IPS DF 19.7 (cell line): ENCODE results near the gene SLC6A7.

Experiments used
- DNase-seq: peaks from one replicate; pipeline ENCODE4 v3.0.0-alpha.2; 2013; ENCODE audit warnings: low read depth, low spot score

Gene SLC6A7

GRCh38 chr5:150155258-150156026 lies 34.4 kb upstream of the SLC6A7 start, which contains the start of gene PDGFRB:
TSS of gene PDGFRB (minus strand) at chr5:150155845. CDS start at chr5:150137047, 18,798 bp downstream.
- no peak for DNase-seq

DNA sequence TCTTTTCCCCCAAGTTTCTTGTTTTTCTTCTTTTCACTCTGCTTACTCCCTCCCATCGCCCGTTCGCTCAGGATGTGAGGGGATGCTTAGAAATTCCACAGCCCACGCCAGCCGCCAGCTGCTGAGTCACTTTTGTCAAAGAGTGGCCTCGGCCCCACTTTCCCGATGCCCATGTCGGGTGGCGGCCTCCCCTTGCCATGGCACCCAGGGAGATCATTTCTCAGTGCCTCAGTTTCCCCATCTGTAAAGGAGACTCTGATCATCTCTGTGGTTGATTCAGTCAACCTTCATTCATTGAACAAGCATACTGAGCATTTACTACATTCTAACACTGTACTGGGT lies 33.9 kb upstream of the SLC6A7 start:
- no peak for DNase-seq

- no peak for DNase-seq
Observed at GRCh38 chr5:150156540-150156939, 33.3 kb upstream of the SLC6A7 start.

DNA sequence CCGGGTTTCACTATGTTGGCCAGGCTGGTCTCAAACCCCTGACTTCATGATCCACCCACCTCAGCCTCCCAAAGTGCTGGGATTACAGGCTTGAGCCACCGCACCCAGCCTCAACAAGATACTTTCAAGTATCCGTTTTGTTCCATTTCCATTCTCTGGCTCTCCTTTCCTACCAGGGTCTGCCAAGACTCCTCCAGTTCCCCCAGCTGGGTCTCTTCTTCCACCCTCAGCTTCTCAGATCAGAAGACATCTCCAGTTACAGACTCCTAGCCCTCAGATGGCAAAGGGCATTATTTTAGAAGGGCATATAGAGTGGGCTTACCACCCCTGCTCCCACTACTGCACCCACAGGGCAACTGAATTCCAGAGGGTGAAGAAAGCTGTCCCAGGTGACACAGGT lies 32.7 kb upstream of the SLC6A7 start:
- DNase-seq = no peak

DNA sequence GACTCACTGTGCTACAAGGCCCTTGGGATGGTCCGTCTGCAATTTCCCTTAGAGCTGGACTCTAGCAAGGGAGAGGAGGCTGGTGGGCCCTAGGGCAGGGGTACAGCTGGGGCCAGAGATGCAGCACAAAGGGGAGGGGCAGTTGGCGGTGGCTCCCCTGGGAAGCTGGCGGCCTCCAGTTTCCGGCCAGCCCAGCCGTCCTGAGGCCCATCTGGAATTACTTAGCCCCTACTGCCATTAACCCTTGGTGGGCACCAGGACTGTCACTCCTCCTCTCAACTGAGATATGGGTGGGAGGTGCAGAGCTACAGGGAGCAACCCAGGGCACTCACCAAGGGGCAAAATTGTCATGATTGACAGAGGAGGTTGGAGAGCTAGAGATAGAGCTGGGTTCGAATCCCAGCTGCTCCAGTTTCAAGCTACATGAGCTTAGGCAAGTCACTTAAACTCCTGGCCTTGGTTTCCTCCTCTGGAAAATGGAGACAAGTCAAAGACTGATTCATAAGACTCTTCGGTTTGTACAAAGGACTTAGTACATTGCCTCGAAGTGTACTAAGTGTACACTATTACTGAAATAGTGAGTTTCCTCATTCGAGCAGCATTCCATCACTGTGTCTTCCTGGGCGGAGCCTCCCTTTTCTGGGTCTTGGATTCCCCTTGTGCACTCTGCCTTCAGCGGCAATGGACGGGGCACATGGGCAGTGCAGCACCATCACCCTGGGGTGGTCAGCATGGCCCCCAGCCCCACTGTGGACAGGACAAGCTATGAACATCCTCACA lies 31.5 kb upstream of the SLC6A7 start:
- DNase-seq = no peak

DNA sequence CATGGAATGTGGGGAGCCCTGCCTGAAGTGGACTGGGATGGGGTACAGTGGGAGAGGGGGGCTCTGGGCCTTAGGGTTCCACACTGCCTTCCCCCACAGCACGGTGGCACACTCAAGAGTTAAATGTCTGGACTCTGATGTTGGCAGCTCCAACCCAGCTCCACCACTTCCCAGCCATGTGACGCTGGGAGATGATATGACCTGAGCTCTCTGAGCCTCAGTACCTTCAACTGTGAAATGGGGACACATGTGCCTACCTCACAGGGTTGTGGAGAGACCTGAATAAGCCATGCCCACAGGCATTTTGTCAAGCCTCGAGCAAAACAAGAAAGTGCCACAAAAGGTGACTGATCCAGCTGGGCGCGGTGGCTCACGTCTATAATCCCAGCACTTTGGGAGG lies 30.8 kb upstream of the SLC6A7 start:
- DNase-seq = no peak

DNA sequence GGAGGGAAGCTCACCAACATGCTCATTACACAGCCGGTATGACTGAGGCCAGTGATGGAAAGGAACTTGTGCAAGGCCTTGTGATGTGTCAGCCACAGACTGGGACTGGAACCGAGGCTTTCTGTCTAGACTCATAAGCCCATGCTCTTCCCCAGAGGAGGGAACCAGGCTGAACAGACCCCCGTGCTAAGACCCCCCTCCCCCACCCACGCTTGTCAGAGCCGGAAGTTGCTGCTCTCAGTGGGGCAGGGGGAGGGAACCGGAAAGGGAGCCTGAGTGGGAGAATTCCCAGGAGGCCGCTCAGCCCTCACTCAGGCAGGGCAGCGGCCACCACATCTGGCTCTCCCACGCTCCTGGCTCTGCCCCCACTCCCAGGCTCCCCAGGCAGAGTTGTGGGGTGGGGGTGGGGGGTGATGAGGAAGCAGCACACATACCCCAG lies 30.1 kb upstream of the SLC6A7 start:
- no peak for DNase-seq

DNA sequence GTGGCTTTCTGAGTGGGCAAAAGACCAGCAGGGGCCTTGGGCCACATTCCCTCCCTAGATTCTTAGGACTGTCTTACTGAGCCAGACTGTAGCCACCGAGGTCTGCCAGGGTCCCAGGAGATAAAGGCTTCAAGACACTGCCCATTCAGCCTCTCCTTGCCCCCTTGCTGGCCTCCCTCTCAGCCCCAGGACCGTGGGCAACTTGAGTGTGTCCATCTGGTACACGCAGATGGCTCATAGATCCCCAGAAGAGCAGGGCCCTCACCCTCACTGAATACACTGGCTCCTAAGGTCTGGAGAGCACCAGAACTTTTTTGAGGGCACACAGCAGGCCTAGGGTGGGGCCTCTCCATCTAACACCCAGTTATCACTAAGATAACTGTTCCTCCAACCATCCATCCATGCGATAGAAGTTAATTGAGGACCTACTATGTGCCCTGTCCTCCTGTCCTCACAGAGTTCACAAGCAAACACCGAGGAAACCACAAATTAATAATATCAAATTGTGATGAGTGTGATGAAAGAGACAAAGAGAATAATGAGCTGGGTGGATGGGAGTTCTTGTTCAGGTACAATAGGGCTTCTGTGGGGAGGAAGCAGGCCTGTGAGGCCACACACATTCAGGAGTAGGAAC lies 29.3 kb upstream of the SLC6A7 start:
- no peak for DNase-seq

DNA sequence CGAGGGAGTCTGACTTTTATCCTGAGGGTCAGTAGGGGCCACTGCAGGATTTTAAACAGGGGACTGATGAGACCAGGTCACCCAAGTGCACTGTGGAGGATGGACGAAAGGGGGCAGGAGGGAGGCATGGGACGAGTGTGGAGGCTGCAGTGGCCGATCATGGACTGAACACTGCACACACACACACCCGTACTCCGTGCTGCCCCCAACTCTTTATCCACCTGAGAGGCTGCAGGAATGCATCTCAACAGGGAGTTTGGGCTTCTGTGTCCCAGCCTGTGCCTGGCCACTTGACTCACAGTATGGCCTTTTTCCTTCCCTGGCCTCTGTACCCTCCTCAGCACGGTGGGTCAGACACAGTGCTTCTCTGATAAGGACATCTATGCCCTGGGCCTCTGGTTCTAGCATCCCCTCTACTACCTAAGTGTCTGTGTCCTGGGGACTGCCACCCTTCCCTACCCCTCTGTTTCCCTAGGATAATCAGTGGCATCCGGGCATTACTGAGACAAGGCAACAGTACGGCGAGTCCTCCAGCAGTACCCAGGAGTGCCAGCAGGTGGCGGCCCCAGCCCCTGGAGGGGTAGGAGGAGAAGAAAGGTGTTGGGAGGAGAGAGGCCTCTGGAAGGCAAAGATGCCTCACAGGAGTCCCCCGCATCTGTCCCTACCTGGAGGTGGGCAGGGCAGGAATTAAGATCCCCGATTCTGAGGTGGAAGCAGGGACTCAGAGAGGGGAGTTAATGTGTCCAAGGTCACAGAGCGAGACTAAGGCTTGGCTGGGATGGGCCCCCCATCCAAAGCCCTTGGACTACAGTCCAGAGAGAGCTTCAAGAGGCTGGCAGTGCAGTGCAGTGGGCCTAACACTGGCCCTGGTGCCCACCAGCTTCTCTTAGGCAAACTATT lies 28.4 kb upstream of the SLC6A7 start:
- no peak for DNase-seq

GRCh38 chr5:150162142-150162513 lies 27.7 kb upstream of the SLC6A7 start:
- DNase-seq = no peak

DNA sequence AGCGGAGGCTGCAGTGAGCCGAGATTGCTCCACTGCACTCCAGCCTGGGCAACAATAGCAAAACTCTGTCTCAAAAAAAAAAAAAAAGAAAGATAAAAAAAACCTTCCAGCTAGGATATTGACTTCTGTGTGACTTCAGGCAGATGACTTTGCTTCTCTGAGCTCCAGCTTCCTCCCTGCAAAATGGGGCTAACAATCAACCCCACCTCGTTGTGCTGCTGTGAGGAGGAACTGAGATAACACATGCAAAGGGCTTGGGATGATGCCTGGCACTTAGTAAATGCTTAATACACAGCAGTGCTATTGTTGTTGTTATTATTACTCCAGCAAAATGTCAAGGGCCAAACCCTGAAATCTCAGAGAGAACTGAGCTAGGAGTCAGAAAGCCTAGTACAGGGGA lies 26.8 kb upstream of the SLC6A7 start:
- DNase-seq = no peak

DNA sequence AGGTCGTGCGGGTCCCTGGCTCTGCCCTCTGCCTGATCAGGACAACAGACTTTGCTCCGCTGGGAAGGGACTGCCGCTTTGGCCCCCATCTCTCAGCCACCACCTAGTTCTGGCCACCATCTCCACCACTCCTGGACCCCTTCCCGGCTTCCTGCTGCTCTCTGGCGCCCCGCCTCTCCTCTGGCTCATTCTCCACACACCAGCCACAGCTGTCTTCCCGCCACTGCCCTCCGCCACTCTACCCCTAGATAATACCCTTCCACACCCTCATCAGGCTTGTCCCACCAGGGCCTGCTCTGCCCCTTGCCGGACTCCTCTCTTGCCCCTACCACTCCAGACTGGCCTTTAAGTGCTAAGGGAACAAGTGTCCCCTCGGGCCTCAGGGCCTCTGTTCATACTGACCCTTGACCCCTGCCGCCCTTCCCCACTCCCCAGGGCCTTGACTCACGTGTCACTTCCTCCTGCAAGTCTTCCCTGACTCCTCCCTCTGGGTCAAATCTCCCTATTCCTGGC lies 26.3 kb upstream of the SLC6A7 start:
- no peak for DNase-seq

GRCh38 chr5:150164211-150164980 lies 25.5 kb upstream of the SLC6A7 start:
- DNase-seq = no peak

DNA sequence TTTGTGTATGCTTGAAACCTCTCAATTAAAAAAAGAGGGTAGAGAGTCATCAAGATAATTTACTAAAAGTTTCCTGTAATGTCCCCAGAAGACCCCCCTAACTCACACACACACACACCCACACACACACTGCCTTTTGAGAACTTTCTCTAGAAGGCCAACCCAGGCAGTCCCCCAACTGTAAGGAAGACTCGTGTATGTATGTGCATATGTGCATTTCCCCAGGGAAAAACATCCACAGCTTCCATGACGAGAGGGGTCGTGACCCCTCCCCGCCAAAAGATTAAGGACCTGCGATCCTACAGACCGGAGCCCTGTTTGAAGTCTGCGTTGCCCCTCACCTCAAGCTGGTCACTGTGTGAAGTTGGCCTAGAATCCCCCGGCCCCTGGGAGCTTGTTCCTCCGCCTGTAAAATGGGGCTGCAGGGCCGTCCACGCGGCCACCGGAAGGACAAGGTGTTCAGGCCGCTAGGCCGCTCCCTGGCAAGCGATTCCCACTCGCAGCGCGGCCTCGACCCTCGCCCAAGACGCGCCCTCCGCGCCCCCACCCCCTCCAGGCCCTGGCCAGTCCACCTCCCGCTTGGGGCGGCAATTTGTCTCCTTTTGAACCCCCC lies 23.7 kb upstream of the SLC6A7 start:
- no peak for DNase-seq

DNA sequence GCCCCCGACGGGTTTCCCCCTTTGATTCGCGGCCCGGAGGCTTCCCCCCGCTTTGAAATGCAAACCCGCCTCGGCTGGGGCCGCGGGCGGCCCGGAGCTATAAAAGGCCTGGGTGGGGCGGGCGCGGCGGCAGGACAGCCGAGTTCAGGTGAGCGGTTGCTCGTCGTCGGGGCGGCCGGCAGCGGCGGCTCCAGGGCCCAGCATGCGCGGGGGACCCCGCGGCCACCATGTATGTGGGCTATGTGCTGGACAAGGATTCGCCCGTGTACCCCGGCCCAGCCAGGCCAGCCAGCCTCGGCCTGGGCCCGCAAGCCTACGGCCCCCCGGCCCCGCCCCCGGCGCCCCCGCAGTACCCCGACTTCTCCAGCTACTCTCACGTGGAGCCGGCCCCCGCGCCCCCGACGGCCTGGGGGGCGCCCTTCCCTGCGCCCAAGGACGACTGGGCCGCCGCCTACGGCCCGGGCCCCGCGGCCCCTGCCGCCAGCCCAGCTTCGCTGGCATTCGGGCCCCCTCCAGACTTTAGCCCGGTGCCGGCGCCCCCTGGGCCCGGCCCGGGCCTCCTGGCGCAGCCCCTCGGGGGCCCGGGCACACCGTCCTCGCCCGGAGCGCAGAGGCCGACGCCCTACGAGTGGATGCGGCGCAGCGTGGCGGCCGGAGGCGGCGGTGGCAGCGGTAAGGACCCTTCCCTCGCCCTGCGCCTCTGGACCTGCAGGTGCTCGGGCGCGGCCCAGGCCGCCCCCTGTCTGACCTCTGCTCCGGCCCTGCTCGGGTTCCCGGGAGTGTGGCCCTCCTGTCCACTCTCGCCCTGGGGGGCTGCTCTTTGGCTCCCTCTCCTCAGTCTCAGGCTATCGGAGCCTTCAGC lies 23.0 kb upstream of the SLC6A7 start, which contains the start of gene CDX1:
Gene CDX1, plus strand, starts transcription at position 129 of the 862 bp plus-strand sequence. Its CDS starts 99 bp downstream, at position 228.
- DNase-seq = no peak

DNA sequence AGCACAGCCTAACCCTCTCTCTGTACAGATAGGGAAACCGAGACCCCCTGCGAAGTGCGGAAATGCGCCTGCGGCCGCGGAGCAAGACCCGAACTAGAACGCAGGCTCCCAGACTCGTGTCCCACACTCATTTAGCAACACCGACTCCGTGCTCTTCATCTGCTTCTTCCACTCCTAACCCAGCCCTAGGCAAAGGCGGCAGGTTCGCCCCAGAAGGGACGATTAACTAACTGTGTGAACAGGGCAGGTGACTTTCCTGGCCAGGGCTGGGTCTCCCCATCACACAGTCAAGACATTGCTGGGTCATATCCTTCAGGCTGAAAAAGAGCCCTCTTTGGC lies 22.4 kb upstream of the SLC6A7 start:
- no peak for DNase-seq

DNA sequence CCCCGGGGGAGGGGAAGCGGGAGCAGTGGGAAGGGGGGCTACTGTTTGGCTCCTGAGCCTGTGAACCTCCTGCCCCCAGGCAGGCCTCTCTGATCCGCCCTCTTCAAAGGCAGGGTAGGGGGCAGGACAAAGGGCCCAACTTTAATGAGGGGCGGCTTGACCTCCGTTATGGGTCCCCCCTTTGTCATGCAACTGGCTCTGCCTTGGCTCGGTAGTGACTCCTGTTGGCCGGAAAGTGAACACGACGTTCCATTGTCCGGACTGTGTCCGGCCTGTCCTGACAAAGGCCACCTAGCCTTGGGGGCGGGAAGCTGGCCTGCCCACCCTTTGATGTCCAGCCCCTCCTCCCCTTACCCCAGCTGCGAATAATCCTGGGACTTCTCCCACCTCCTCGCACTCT lies 22.0 kb upstream of the SLC6A7 start:
- no peak for DNase-seq

DNA sequence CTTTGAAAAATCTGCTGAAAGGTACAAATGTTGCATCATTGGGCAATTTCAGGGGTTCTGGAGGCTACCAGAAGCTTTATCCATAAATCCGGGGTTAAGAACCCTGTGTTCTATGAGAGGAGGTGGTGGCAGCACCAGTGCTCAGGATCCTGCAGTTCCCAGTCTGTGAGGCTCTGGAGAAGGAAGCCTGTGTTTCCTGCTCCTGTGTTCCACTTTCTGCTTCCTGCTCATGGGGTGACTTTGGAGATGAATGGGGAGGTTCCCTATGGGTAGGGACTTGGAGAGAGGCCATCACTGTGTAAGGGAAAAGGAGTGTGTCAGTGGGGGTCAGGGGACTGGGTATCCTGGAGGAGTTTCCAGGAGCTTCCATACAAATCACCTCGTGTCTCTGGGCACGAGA lies 21.0 kb upstream of the SLC6A7 start:
- DNase-seq = no peak

DNA sequence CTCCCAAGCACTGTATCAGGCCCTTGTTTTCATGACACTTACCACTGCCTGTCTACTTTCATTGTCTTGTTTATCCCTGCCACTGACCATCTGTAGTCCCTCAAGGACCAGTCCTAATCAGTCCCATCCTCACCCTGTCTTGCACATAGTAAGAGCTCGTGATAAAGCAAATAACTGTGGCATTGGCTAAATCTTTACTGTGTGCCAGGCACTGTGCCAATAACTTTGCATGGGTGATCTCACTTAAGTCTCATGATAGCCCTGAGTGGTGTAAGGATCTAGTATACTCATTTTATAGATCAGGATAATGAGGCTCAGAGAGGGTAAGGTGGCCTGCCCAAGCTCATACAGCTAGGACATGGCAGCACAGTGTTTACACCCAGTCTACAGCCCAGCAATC lies 17.7 kb upstream of the SLC6A7 start:
- DNase-seq = no peak
